Renal cortex interstitium (tissue), 11 donors: Measurements from ENCODE around the gene ST6GALNAC2. TPM values are rescaled to one million over a fixed set of nuclear protein-coding genes. Genes with fewer than 3 reads are reported as not detected.

ENCODE experiments used
- DNase-seq, 11 donors: peaks; one replicate each; pipeline ENCODE4 v3.0.0-alpha.2; 2013; ENCODE audit warnings: low read depth in 9 of 11, low spot score in 4 of 11; ENCODE audit errors: extremely low read depth in 1 of 11
- polyA plus RNA-seq, 3 donors: library from polyadenylated mRNA; unstranded; fragments of 120-200 nt; gene quantifications; one replicate each; pipeline ENCODE4 v1.2.1, GENCODE V29; 2013; ENCODE audit not compliant: insufficient read length in 3 of 3

Gene ST6GALNAC2
- polyA plus RNA-seq, 3 donors: 5.8 to 9.9 (median 9.8) TPM

- DNase-seq: no peak
Measured at GRCh38 chr17:76546556-76547182, 39.0 kb downstream of the ST6GALNAC2 start.

- no peak for DNase-seq
Measured at GRCh38 chr17:76545918-76546555, 39.6 kb downstream of the ST6GALNAC2 start.

GRCh38 chr17:76544546-76545365, 40.9 kb downstream of the ST6GALNAC2 start:
- DNase-seq: no peak

- no peak for DNase-seq
Measured at GRCh38 chr17:76543826-76544545, 41.7 kb downstream of the ST6GALNAC2 start.

GRCh38 chr17:76543482-76543825, 42.2 kb downstream of the ST6GALNAC2 start:
- DNase-seq: no peak

- DNase-seq: no peak
Measured at GRCh38 chr17:76542984-76543383, 42.7 kb downstream of the ST6GALNAC2 start.

GRCh38 chr17:76542566-76542971, 43.1 kb downstream of the ST6GALNAC2 start:
- no peak for DNase-seq

- no peak for DNase-seq
Measured at GRCh38 chr17:76541739-76542454, 43.8 kb downstream of the ST6GALNAC2 start.

- peak; percentile 86 to 98 (median 93) for DNase-seq
Measured at GRCh38 chr17:76540381-76541300, 45.0 kb downstream of the ST6GALNAC2 start.

GRCh38 chr17:76539631-76540271, 45.9 kb downstream of the ST6GALNAC2 start, which contains the start of gene PRCD:
TSS of gene PRCD (plus strand) at chr17:76540044. CDS start at chr17:76540142, 98 bp downstream.
- no peak for DNase-seq

GRCh38 chr17:76538941-76539570, 46.6 kb downstream of the ST6GALNAC2 start:
- DNase-seq: no peak

GRCh38 chr17:76538281-76538931, 47.3 kb downstream of the ST6GALNAC2 start:
- DNase-seq: no peak

GRCh38 chr17:76537578-76538280, 47.9 kb downstream of the ST6GALNAC2 start, which contains the start of gene CYGB:
TSS of gene CYGB (minus strand) at chr17:76537709. CDS start at chr17:76537542, 167 bp downstream.
- DNase-seq: no peak

GRCh38 chr17:76537288-76537577, 48.4 kb downstream of the ST6GALNAC2 start:
- no peak for DNase-seq

GRCh38 chr17:76536511-76537287, 49.0 kb downstream of the ST6GALNAC2 start:
- no peak for DNase-seq
